IPS-NIHi11 (cell line): ENCODE results near the gene OR5K4.
"Not testable (repeated sequence)": the region's sequence is repeated elsewhere in the genome, so short reads cannot be mapped to it uniquely, and the experiment has no call there.

ENCODE experiments used
- DNase-seq: peaks from one replicate; pipeline ENCODE4 v3.0.0; 2012; ENCODE audit warnings: mixed read lengths, low spot score

Gene OR5K4

GRCh38 chr3:98371853-98372252 lies 18.2 kb downstream of the OR5K4 start:
- no peak for DNase-seq

GRCh38 chr3:98372445-98372844 lies 18.8 kb downstream of the OR5K4 start:
- no peak for DNase-seq

- DNase-seq: no peak
Measured at GRCh38 chr3:98376631-98377030, 23.0 kb downstream of the OR5K4 start.

GRCh38 chr3:98388147-98388546 lies 34.5 kb downstream of the OR5K4 start:
- DNase-seq: no peak

GRCh38 chr3:98390366-98390765 lies 36.7 kb downstream of the OR5K4 start, which contains the start of gene OR5K3:
Gene OR5K3, plus strand, starts transcription at chr3:98390666. Its CDS starts 0 bp downstream, at chr3:98390666.
- DNase-seq: no peak

GRCh38 chr3:98395101-98395500 lies 41.4 kb downstream of the OR5K4 start:
- no peak for DNase-seq

GRCh38 chr3:98396482-98396881 lies 42.8 kb downstream of the OR5K4 start:
- DNase-seq: not testable (repeated sequence)

- DNase-seq: no peak
Measured at GRCh38 chr3:98398513-98398912, 44.9 kb downstream of the OR5K4 start.

GRCh38 chr3:98402507-98402906 lies 48.9 kb downstream of the OR5K4 start:
- no peak for DNase-seq

- no peak for DNase-seq
Measured at GRCh38 chr3:98404010-98404409, 50.4 kb downstream of the OR5K4 start.
